K562 (cell line): ENCODE results near the gene PACSIN1. TPM values are rescaled to one million over a fixed set of nuclear protein-coding genes. Genes with fewer than 3 reads are reported as not detected.

ENCODE experiments used
- ATAC-seq: fragments of 200-7000 bp; cut with Tn5 transposase; 3 replicates; pipeline ENCODE4 v1.9.1; 2020; ENCODE audit warnings: moderate library complexity
- BruUV-seq: library from RNA; stranded (reverse); fragments of 400-500 nt; replicated peaks from 2 replicates; lab custom pipeline; 2021; lab: Mats Ljungman, UMichigan
- CTCF ChIA-PET: fragments of 300-600 bp; formaldehyde crosslinking; extraction: SDS; loops from one replicate; lab custom pipeline; 2021; ENCODE audit warnings: low intra/inter-chr PET ratio; lab: Yijun Ruan, JAX
- POLR2A ChIA-PET: fragments of 300-600, 350-650 bp; sonication (Branson Sonifier 250); formaldehyde crosslinking; extraction: SDS; loops from one replicate; lab custom pipeline; 2021; ENCODE audit warnings: antibody characterized with exemption, inconsistent platforms; lab: Yijun Ruan, JAX
- DNase-seq, 4 experiments: peaks; one replicate each; pipeline versions ENCODE4 v3.0.0 to v3.0.0-alpha.2; 2011 to 2018; ENCODE audit warnings: low spot score in 3 of 4, mixed read lengths in 3 of 4; ENCODE audit errors: extremely low read depth in 1 of 4
- FAIRE-seq: peaks from 2 replicates; lab custom pipeline; 2011; peaks lifted over from hg19 to GRCh38; lab: Jason Lieb, UNC
- H2AFZ ChIP-seq: 2 replicates; pipeline ENCODE4 v1.6.0; 2011; ENCODE audit warnings: low read depth, low read length, control low read depth, inconsistent platforms
- H3K27ac ChIP-seq: fragments of 200-600 bp; 3 replicates; pipeline ENCODE4 v1.8.0; 2011; ENCODE audit warnings: low read depth, mild to moderate bottlenecking, control low read depth, inconsistent platforms, low read length, moderate library complexity, mixed read lengths; ENCODE audit errors: extremely low read depth
- H3K27me3 ChIP-seq, 2 experiments: fragments of 300-600 bp in 1 of 2; 2 replicates in 1 of 2; 3 replicates in 1 of 2; pipeline versions ENCODE4 v1.6.0 to v1.8.0; 2011; ENCODE audit warnings: inconsistent platforms in 2 of 2, low read length in 2 of 2, mild to moderate bottlenecking in 1 of 2, mixed read lengths in 1 of 2, moderate library complexity in 1 of 2; ENCODE audit not compliant: control insufficient read depth in 2 of 2, insufficient read depth in 2 of 2
- H3K36me3 ChIP-seq: fragments of 300-600 bp; 3 replicates; pipeline ENCODE4 v1.8.0; 2011; ENCODE audit warnings: mild to moderate bottlenecking, low read length, inconsistent platforms; ENCODE audit not compliant: control insufficient read depth, insufficient read depth
- H3K4me1 ChIP-seq, 2 experiments: fragments of 200-600 bp in 1 of 2; replicated peaks in 1 of 2; 2 replicates in 1 of 2; 3 replicates in 1 of 2; pipeline versions ENCODE4 v1.5.1 to v1.8.0; 2011; ENCODE audit warnings: inconsistent platforms in 2 of 2, low read length in 2 of 2, mild to moderate bottlenecking in 1 of 2, mixed read lengths in 1 of 2, moderate library complexity in 1 of 2; ENCODE audit not compliant: control insufficient read depth in 2 of 2, insufficient read depth in 2 of 2
- H3K4me2 ChIP-seq: 2 replicates; pipeline ENCODE4 v1.6.1; 2011; ENCODE audit warnings: low read length, control low read depth, inconsistent platforms, mixed read lengths; ENCODE audit not compliant: insufficient read depth
- H3K4me3 ChIP-seq: fragments of 200-600 bp; sonication (generic), shearing (Covaris generic); 2 replicates; pipeline ENCODE4 v1.5.1; 2016; ENCODE audit warnings: control low read depth, inconsistent platforms
- H3K79me2 ChIP-seq: fragments of 200-600 bp; 3 replicates; pipeline ENCODE4 v1.8.0; 2011; ENCODE audit warnings: low read length, inconsistent platforms; ENCODE audit not compliant: control insufficient read depth, insufficient read depth
- H3K9ac ChIP-seq, 2 experiments: 2 replicates each; pipeline versions ENCODE4 v1.6.0 to v1.6.1; 2011; ENCODE audit warnings: low read depth in 2 of 2, low read length in 2 of 2, control low read depth in 1 of 2, inconsistent platforms in 1 of 2, mild to moderate bottlenecking in 1 of 2, mixed read lengths in 1 of 2; ENCODE audit not compliant: insufficient read depth in 1 of 2
- H3K9me1 ChIP-seq: one replicate; pipeline ENCODE4 v1.6.0; 2011; ENCODE audit warnings: inconsistent platforms, mild to moderate bottlenecking, low read length, moderate library complexity; ENCODE audit not compliant: control insufficient read depth, insufficient read depth
- H3K9me3 ChIP-seq: replicated peaks from 2 replicates; pipeline ENCODE4 v1.5.1; 2011; ENCODE audit warnings: low read depth, low read length, inconsistent platforms; ENCODE audit not compliant: control insufficient read depth, insufficient read depth
- H4K20me1 ChIP-seq: replicated peaks from 2 replicates; pipeline ENCODE4 v1.6.1; 2011; ENCODE audit warnings: low read length, inconsistent platforms, mixed read lengths; ENCODE audit not compliant: control insufficient read depth, insufficient read depth
- ZKSCAN1 ChIP-seq: fragments of 150-350 bp; IDR thresholded peaks from 2 replicates; pipeline ENCODE4 v1.6.1; 2016; ENCODE audit warnings: low read depth, low read length
- ZNF24 ChIP-seq: fragments of 450-650 bp; IDR thresholded peaks from 2 replicates; pipeline ENCODE4 v1.6.1; 2016
- ZNF274 ChIP-seq: IDR thresholded peaks from 2 replicates; pipeline ENCODE4 v1.6.1; 2011; ENCODE audit warnings: low read depth, mild to moderate bottlenecking, low read length, moderate library complexity, borderline replicate concordance
- WGBS: fragments of 100-300 bp; shearing (Covaris generic); methylation state at CpG from one replicate; pipeline ENCODE4 v1.1.6; 2016; ENCODE audit warnings: low coverage, mixed read lengths; ENCODE audit not compliant: insufficient coverage; ENCODE audit errors: missing lambda C conversion rate; 5-methylcytosine and 5-hydroxymethylcytosine counted together
- in situ Hi-C: fragments of 300-500 bp; cut with MboI; formaldehyde crosslinking; loops from 4 replicates; pipeline ENCODE4 v1.15.0; 2018; ENCODE audit warnings: inconsistent platforms, mixed read lengths
- intact Hi-C: fragments of 100-400 bp; cut with micrococcal nuclease; formaldehyde crosslinking; loops from 2 replicates; pipeline ENCODE4 v1.14.2; 2022
- polyA plus RNA-seq, 8 experiments: library from polyadenylated mRNA; depleted of rRNA in 4 of 8; stranded (reverse) in 5 of 8; unstranded in 3 of 8; fragments of >200 nt; fragmentation: Nextera tagmentation in 2 of 8; fragmentation: Illumina TruSeq in 1 of 8; extraction: Ambion mirVana in 2 of 8; extraction: Trizol in 1 of 8; gene quantifications; 2 replicates each; pipeline versions ENCODE4 v1.2.1 to v1.2.3, GENCODE V29; 2011 to 2014; ENCODE audit warnings: inconsistent platforms in 1 of 8, missing spikeins in 1 of 8
- total RNA-seq, 7 experiments: library from RNA; depleted of rRNA in 6 of 7; stranded (reverse); fragments of >200 nt in 6 of 7; fragmentation: Illumina TruSeq in 2 of 7; extraction: Trizol in 2 of 7; gene quantifications; 2 replicates each; pipeline versions ENCODE4 v1.2.1 to v1.2.3, GENCODE V29; 2011 to 2021; ENCODE audit warnings: low replicate concordance in 1 of 7

Gene PACSIN1
- total and polyA plus RNA-seq, 9 of the 15 experiments (the other 6 are each of a cell fraction or from before 2014, with no cell fraction given): 0.01 to 1.7 (median 0.45) TPM

DNA sequence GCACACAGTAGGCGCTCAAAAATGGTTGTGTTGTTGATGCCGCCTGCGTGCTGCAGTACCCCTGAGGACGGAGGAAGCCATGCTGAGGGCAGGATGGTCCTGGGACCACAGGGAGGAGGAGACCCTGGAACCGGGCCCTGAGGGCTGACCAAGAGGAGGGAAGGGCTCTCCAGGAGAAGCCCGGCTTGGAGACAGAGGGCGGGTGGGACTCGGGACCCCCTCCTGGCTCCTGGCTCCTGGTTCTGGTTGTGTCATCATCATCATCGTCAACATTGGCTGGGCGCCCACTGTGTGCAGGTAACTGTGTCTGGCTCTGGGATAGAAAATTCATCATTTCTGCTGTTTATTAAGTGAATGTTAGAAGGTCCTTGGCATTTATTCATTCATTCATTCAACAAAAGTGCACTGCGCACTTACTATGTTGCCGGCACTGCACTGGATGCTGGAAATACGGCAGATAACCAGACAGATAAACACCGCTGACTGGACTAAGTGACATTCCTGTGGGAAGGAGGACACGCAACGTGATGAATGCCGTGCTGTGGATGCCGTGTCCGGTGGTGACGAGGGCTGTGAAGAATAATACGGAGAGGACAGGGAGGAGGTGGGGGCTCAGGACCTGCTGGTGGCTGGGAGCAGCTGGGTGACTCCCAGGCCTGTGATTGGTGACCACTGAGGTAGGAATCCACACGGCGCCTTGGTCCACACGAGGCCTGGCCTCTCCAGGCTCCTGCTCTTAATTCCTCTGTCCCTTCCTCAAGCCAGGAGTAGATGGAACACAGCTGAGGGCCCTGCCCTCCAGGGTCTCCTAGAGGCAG, 55.0 kb downstream of the PACSIN1 start:
- no peaks in the 10 kb centered on the region for H3K36me3 ChIP-seq
- DNase-seq (no peak), FAIRE-seq (no peak), ATAC-seq (no peak)
- no peaks in the 10 kb centered on the region for H3K27me3 ChIP-seq
- WGBS: 39% methylated on average over 24 of the region's 24 CpGs
- no peak overlapping the region for H3K4me2 ChIP-seq
- H3K4me3 ChIP-seq: no peak overlapping the region
- in situ Hi-C loops: no loop called here
- POLR2A ChIA-PET: interaction anchor here (0.5 to 1.5 kb wide), 3 partner anchors 8 to 40 kb away, joined by 3 to 6 read pairs (median 3); no protein-coding TSS in a partner anchor
- peaks cover 18 to 36% of the 10 kb centered on the region in 2 experiments; a peak in 4 of 5 replicates for H3K4me1 ChIP-seq
- H4K20me1 ChIP-seq: no peaks in the 10 kb centered on the region
- no peaks in the 10 kb centered on the region for H3K9me3 ChIP-seq
- H3K9me1 ChIP-seq: no peaks in the 10 kb centered on the region
- no peaks in the 10 kb centered on the region for H3K79me2 ChIP-seq
- CTCF ChIA-PET: no interaction called here
- H3K9ac ChIP-seq: peak overlapping the region in 1 of 2 experiments; percentile 57; a peak in 2 of 4 replicates
- no peak overlapping the region for H2AFZ ChIP-seq
- no TSS peak for BruUV-seq
- intact Hi-C loops: no loop called here
- TF ChIP-seq ZNF274 (no peak), ZKSCAN1 (peak; percentile 75; the same call in 1 of the 2 replicates), ZNF24 (peak; percentile 93)
- no peak overlapping the region for H3K27ac ChIP-seq
